VCaP (cell line): ENCODE data around the gene KDELR1.

Source experiments
- H3K27ac ChIP-seq: fragments of 450-650 bp; 2 replicates; pipeline ENCODE4 v1.5.1; 2017
- TF ChIP-seq, protein P1 (sequence below): fragments of 450-650 bp; conservative IDR thresholded peaks from 2 replicates; pipeline ENCODE4 v1.5.1; 2017; ENCODE audit warnings: mild to moderate bottlenecking, moderate library complexity

KDELR1 gene

DNA sequence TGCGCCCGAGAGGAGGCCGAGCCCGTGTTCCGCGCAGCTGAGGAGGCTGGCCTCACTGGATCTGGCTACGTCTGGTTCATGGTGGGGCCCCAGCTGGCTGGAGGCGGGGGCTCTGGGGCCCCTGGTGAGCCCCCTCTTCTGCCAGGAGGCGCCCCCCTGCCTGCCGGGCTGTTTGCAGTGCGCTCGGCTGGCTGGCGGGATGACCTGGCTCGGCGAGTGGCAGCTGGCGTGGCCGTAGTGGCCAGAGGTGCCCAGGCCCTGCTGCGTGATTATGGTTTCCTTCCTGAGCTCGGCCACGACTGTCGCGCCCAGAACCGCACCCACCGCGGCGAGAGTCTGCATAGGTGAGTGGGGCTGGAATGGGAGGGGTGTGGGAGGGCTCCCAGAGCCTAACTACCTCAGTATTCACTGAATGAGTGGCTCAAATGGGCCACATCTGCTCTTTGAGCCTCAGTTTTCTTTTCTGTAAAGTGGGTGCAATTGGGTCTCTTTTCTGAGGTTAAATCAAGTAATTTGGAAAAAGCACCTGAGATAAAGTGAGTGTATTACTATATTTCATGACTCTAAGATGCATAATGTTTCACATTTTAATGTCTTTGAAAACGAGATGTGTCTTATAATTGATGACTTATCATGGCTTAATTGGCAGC lies 13.8 kb upstream of the KDELR1 start:
- H3K27ac ChIP-seq = no peak overlapping the region

DNA sequence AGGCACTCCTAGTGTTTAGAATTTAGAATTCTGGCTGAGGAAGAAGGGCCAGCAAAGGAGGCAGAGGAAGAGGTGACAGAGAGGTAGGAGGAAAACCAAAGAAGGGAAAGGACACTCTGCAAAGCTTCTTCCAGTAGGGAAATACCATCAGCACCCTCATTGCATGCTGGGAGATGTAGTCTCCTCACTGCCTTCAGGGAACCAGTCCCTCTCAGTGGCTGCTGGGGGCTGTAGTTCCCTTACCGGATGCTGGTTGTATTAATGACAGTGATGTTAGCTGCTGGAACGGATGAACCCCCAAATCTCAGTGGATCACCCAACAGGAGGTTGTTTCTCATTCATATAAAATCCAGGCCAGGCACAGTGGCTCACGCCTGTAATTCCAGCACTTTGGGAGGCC lies 12.3 kb upstream of the KDELR1 start:
- TF ChIP-seq, protein P1, sequence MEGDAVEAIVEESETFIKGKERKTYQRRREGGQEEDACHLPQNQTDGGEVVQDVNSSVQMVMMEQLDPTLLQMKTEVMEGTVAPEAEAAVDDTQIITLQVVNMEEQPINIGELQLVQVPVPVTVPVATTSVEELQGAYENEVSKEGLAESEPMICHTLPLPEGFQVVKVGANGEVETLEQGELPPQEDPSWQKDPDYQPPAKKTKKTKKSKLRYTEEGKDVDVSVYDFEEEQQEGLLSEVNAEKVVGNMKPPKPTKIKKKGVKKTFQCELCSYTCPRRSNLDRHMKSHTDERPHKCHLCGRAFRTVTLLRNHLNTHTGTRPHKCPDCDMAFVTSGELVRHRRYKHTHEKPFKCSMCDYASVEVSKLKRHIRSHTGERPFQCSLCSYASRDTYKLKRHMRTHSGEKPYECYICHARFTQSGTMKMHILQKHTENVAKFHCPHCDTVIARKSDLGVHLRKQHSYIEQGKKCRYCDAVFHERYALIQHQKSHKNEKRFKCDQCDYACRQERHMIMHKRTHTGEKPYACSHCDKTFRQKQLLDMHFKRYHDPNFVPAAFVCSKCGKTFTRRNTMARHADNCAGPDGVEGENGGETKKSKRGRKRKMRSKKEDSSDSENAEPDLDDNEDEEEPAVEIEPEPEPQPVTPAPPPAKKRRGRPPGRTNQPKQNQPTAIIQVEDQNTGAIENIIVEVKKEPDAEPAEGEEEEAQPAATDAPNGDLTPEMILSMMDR = no peak
- no peak overlapping the region for H3K27ac ChIP-seq

More for the DNA sequence above, 13.8 kb upstream of the KDELR1 start:
- TF ChIP-seq, protein P1 = no peak

DNA sequence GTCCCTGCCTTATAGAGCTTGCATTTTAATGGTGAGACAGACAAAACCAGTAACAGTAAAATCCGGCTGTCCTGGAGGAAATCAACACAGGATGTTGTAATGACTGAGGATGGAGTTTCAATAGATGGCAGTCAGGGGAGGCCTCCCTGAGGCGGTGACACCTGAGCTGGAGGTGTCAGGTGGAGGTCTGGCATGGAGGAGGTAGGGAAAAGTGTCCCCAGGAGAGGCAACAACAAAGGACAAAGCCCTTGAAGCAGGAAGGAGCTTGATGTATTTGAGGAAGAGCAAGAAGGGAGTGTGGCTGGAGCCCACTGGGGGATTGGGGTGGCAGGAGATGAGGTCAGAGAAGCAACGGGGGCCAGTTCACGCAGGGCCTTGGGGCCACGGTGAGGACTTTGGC lies 9.9 kb upstream of the KDELR1 start:
- TF ChIP-seq, protein P1 = no peak
- no peak overlapping the region for H3K27ac ChIP-seq

DNA sequence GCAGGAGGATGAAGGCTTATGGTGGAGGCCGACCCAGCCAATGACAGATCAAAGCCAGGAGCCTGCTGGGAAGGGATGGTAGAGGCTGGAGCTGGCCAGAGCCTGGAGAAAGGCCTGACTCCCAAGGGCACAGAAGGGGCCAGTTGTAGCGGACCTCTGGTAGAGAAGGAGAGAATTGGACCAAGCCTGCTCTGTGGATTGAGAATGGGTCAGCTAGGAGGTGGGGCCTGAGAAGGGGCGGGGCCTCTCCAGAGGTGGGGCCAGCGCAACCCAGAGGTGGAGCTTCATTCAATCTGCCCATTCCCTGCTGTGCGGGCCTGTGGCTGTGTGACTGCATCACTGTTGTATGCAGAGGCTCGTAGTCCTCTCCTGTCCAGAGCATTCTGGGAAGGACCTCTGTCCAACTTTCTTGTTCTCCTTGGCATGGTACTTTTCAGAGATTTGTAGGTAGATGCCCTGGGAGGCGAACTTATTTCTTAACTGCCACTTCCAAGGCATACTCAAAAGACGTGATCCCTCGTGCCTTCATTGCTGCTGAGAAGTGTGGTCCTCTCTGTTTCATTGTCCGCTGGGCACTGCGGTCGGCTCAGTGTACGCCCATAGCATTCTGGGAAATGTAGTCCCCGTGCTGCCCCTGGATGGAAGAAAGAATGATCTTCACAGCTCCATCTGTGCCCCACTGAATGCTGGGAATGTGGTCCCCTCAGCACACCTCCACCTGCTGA lies 8.8 kb upstream of the KDELR1 start:
- TF ChIP-seq, protein P1 = no peak
- no peak overlapping the region for H3K27ac ChIP-seq

DNA sequence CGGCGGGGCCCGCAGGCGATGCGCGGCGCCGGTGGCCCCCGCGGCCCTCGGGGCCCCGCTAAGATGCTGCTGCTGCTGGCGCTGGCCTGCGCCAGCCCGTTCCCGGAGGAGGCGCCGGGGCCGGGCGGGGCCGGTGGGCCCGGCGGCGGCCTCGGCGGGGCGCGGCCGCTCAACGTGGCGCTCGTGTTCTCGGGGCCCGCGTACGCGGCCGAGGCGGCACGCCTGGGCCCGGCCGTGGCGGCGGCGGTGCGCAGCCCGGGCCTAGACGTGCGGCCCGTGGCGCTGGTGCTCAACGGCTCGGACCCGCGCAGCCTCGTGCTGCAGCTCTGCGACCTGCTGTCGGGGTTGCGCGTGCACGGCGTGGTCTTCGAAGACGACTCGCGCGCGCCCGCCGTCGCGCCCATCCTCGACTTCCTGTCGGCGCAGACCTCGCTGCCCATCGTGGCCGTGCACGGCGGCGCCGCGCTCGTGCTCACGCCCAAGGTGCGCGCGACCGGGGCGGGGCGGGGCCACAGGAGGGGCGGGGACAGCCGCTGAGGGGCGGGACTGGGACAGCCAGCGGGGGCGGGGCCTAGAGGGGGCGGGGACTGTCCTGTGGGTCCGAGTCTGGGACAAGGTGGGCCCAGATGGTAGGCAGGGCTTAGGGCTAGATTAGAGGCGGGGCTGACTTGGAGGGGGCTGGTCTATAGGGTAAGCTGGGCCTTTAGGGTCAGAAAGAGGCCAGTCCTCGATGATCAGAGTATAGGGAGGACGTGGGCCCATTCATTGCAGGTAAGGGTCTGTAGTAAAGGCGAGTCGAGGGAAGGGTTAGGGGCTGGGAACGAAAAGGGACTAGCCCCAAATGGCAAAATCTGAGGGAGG lies 7.3 kb upstream of the KDELR1 start:
- TF ChIP-seq, protein P1 = no peak
- peak overlapping the region; percentile 78; the same call in 1 of the 2 replicates for H3K27ac ChIP-seq

DNA sequence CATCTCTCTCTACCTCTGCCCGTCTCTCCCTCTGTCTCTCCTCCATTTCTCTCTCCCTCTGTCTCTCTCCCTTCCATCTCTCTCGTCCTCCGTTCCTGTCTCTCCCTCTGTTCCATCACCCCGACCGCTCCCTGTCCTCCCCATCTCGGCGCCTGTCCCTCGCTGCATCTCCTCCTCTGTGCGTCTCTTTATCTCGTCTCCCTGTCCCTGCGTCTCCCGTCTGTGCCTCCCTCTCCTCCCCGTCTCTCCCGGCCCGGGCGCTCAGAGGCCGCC lies 6.7 kb upstream of the KDELR1 start:
- H3K27ac ChIP-seq = peak overlapping the region; percentile 78; the same call in 1 of the 2 replicates
- TF ChIP-seq, protein P1 = no peak
